Peyer's patch (tissue), 4 donors: ENCODE data around the gene ARHGAP19.

Experiments used
- CTCF ChIP-seq, 6 experiments: fragments of 450-650 bp in 4 of 6; fragments of 200-600 bp in 2 of 6; sonication (generic) in 1 of 6; IDR thresholded peaks; one replicate each; pipeline ENCODE4 v1.5.1; 2017 to 2019; ENCODE audit warnings: antibody characterized with exemption in 6 of 6, mild to moderate bottlenecking in 3 of 6, moderate library complexity in 1 of 6
- POLR2A ChIP-seq, 2 donors: fragments of 450-650 bp; IDR thresholded peaks; one replicate each; pipeline ENCODE4 v1.5.1; 2017; ENCODE audit warnings: antibody characterized with exemption in 2 of 2, mild to moderate bottlenecking in 2 of 2, moderate library complexity in 2 of 2

- TF ChIP-seq POLR2A (IDR thresholded peaks at IDR 0.05) (peak; percentile 86 to 93), CTCF (IDR thresholded peaks at IDR 0.05) (peak in 1 of 6 experiments; percentile 4)
Observed at GRCh38 chr10:97318772-97319651, 26.6 kb upstream of the ARHGAP19 start, which contains the start of gene FRAT1.
